GM12873 (cell line): Measurements from ENCODE around the gene KIAA1328.

ENCODE experiments used
- TF ChIP-seq, protein P1 (sequence below): IDR thresholded peaks from 2 replicates; pipeline ENCODE4 v1.5.1; 2012; ENCODE audit warnings: low read depth, mild to moderate bottlenecking, moderate library complexity, low read length, control low read depth; ENCODE audit not compliant: insufficient read depth; ENCODE audit errors: missing control alignments

The KIAA1328 gene

GRCh38 chr18:36805105-36805504 lies 23.8 kb upstream of the KIAA1328 start:
- TF ChIP-seq, protein P1, sequence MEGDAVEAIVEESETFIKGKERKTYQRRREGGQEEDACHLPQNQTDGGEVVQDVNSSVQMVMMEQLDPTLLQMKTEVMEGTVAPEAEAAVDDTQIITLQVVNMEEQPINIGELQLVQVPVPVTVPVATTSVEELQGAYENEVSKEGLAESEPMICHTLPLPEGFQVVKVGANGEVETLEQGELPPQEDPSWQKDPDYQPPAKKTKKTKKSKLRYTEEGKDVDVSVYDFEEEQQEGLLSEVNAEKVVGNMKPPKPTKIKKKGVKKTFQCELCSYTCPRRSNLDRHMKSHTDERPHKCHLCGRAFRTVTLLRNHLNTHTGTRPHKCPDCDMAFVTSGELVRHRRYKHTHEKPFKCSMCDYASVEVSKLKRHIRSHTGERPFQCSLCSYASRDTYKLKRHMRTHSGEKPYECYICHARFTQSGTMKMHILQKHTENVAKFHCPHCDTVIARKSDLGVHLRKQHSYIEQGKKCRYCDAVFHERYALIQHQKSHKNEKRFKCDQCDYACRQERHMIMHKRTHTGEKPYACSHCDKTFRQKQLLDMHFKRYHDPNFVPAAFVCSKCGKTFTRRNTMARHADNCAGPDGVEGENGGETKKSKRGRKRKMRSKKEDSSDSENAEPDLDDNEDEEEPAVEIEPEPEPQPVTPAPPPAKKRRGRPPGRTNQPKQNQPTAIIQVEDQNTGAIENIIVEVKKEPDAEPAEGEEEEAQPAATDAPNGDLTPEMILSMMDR: no peak

DNA sequence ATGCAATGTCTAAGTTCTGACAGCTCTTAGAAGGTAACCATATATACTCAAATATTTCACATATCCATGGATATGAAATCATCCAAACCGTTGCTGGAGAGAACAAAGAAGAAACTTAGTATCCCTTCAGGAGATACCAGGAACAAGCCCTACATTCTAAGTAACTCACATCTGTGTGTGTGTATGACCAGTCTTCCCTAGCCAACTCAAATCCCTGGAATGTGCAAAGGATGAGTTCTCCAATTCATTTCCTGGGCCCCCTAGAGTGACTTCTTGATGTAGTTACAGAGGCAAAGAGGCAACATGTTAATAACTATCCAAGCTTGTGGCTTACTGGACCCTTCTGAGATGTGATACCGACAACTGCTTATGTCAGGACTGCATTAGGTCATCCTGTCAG lies 20.2 kb upstream of the KIAA1328 start:
- TF ChIP-seq, protein P1: no peak

GRCh38 chr18:36809590-36810381 lies 19.1 kb upstream of the KIAA1328 start:
- TF ChIP-seq, protein P1: peak; percentile 83

- TF ChIP-seq, protein P1: no peak
Measured at GRCh38 chr18:36811430-36811829, 17.5 kb upstream of the KIAA1328 start.

DNA sequence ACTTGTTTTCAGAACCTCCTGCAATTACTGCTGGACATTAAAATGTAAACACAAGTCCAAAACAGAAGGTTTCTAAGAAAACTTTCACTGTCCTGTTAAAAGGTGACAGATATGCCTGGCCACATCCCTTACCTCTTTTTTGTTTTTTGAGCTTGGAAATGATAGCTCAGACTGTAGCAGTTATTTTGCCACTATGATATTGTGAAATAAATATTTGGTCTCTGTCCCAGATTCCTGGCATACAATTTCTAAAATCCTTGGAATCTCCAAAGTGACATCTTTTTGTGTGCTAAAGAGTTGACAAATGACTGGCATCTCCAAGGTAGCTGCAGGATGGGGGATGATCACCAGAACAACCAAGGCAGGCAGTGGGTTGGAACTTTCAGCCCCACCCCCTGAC lies 17.0 kb upstream of the KIAA1328 start:
- TF ChIP-seq, protein P1: no peak

- TF ChIP-seq, protein P1: no peak
Measured at GRCh38 chr18:36812678-36813077, 16.2 kb upstream of the KIAA1328 start.

GRCh38 chr18:36813101-36813775 lies 15.7 kb upstream of the KIAA1328 start:
- TF ChIP-seq, protein P1: no peak
